Activated CD4-positive, alpha-beta T cell treated with anti-CD3 and anti-CD28 coated beads, Interleukin-2, amount 50 U/mL, for 16 hours (primary cell): Measurements from ENCODE around the gene HECW1.
"Not testable (repeated sequence)": the region's sequence is repeated elsewhere in the genome, so short reads cannot be mapped to it uniquely, and the experiment has no call there.

ENCODE experiments used
- DNase-seq: peaks from one replicate; pipeline ENCODE4 v3.0.0-alpha.2; 2020

The HECW1 gene

DNA sequence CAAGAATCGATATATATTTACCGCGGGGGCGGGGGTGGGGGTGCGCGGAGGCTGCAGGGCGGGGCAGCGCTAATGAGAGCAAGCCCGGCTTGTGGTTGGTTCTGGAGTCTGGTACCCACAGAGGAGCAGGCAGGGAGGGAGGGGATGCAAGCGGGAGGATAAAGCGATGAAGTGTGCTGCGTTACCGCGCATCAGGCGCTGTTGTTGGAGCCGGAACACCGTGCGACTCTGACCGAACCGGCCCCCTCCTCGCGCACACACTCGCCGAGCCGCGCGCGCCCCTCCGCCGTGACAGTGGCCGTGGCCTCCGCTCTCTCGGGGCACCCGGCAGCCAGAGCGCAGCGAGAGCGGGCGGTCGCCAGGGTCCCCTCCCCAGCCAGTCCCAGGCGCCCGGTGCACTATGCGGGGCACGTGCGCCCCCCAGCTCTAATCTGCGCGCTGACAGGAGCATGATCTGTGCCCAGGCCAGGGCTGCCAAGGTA lies at the start of gene HECW1:
TSS of gene HECW1 (plus strand) at position 189 of the 482 bp plus-strand sequence. CDS start 131,259 bp downstream, outside the sequence.
- no peak for DNase-seq

DNA sequence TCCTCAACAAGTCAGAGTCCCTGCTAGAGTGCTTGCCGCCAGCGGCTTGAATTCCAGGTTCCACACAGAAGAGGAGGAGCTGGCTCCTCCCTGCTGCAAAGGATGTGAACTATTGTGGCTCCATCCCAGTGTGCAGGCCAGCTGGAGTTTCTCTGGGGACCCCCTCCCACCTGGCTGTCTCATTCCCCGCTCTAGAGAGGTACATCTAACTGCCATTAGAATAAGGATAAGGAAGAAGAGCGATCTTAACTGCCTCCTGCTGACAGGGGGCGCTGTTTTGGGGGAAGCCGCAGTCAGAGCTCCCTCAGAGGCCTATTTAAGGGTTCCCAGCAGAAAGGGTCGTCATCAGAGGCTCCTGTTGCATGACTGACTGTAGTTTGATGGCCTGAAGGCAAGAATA lies 40.8 kb upstream of the HECW1 start:
- DNase-seq: peak; percentile 8

DNA sequence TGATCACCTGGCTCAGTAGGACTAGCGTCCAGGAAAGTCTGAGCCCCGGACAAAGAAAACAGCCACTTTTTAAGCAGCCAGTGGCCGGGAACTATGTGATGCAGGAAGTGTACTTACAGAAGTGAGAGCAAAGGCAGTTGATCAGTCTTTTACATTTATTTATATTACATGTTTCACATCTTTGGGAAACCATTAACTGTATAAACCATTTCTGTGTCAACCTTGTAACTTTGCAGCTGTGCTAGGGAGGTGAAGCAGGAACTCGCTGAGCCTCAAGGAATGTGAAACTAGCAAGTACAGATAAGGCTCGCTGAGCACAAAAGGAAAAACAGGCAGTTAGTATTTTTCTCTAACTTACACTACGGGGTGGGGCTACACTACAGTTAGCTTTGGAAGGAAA lies 39.9 kb upstream of the HECW1 start:
- DNase-seq: no peak

DNA sequence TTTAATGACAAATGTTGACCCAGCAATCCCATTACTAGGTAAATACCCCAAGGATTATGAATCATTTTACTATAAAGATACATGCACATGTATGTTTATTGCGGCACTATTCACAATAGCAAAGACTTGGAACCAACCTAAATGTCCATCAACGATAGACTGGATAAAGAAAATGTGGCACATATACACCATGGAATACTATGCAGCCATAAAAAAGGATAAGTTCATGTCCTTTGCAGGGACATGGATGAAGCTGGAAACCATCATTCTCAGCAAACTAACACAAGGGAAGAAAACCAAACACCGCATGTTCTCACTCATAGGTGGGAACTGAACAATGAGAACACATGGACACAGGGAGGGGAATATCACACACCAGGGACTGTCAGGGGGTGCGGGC lies 38.6 kb upstream of the HECW1 start:
- not testable (repeated sequence) for DNase-seq

DNA sequence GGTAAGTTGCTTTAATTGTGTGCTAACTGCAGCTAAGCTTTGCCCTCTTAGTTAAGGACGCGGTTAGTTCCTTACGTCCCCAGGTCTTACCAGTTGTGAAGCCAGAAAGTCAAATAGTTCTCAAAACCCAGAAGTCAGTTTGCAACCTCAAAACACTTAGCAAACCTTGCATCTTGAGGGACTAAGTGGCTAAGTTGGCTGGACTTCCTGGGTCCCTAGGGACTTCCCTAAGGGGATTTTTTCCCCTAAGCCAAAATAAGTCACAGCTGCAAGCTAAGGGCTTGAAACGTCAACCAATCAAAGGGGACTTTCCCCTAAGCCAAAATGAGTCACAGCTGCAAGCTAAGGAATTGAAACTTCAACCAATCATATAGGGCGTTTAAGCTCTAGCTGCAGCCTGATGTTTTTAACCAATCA lies 36.2 kb upstream of the HECW1 start:
- peak; percentile 60 for DNase-seq

DNA sequence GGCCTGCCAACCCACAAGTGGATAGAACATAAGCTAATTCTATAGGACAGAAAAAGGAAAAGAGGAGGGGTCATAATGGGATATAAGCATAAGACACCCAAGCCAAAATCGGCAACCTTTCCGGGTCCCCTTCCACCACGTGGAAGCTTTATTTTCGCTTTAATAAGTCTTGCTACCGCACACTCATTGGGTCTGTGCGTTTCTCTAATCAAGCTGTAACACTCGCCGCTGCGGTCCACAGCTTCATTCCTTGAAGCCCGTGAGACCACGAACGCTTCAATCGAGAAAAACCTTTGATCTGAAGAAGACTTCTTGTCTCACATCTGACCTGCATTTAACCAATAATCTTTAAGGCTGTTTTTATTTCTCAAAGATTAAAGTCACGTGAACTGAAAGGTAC lies 35.8 kb upstream of the HECW1 start:
- DNase-seq: no peak

DNA sequence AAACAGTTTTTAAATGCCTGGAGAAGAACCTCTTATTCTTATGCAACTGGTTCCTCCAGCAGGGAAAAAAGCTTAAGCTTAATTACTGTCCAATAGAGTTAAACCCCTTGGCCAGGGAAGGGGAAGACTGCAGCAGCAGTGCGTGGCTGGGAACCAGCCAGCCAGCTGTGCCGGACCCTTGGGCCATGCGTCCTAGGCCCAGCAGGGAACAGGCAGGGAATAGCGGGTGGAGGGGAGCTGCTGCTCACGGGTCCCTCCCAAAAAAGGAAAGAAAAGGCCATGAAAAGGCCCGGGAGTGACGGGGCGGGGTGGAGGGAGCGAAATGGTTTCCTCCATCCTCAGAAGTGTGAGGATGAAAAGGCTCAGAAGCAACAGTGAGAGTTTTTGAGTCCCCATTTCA lies 35.2 kb upstream of the HECW1 start:
- no peak for DNase-seq

DNA sequence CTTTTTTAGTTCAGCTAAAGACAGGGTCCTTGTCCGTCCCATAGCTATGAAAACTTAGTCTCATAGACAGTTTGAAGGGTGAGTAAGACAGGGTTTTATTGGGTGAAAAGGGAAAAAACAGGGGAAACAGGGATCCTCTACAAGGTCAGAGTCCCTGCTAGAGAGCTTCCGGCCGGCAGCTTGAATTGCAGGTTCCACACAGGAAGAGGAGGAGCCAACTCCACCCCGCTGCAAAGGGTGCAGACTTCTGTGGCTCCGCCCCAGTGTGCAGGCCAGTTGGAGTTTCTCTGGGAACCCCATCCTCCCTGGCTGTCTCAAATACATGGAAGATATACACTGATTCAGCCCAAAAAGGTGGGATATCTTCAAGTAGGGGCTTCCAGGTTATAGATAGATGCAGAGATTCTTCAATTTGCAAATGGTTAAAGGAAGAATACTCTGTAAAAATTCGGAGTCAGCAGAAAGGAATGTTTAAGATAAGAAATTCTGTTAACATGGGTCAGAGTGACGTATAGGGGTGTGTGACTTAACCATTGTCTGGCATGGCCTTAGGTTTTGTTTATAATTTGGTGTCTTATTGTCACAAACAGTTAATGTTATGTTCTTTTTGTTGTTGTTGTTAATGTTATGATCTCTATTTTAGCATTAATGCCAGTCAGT lies 34.6 kb upstream of the HECW1 start:
- no peak for DNase-seq

DNA sequence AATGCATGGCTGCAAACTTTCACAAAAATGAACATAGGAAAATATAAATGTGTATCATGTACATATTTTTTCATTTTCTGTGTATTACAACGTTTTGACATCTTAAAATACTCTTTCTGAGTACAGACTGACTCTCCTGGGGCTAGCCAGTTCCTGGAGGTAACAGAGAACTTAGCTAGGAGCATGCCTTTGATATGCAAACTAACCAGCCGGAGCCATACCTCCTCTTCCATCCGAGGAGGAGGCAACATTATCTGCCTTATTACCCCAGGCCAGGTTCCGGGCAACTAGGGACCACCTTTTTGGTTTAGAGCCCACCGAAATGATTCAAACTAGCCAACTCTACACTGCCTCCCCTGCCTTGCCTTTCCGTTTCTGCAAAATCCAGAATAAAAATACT lies 33.7 kb upstream of the HECW1 start:
- no peak for DNase-seq

DNA sequence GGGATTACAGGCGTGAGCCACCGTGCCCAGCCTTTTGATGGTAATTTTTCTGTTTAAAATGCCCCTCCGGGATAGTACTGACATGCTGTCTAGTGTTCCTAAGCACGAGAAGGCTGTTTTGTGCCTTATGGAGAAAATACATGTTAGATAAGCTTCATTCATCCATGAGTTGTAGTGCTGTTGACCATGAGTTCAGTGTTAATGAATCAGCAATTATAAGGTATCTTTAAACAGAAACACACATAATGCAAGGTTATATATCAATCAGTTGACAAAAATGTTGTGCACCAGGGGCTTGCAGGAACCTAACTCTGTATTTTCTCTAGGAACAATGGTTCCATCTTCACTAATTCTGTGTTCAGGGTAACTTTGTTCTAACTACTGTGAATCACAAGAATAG lies 30.8 kb upstream of the HECW1 start:
- DNase-seq: no peak

DNA sequence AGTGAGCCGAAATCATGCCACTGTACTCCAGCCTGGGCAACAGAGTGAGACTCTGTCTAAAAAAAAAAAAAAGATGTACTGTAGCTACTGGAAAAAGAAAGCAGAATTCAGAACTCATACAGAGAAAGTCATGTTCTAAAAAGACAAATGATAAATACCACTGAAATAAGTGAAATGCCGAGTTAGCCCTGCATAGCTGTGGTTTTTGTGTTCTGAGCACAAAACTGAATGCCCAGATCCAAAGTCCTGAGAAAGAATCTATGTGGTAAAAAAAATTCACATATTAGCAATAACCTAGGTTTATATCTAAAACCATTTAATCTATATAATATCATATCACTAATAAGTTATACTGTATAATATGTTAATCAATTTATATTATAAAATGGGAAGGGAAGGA lies 29.3 kb upstream of the HECW1 start:
- no peak for DNase-seq

DNA sequence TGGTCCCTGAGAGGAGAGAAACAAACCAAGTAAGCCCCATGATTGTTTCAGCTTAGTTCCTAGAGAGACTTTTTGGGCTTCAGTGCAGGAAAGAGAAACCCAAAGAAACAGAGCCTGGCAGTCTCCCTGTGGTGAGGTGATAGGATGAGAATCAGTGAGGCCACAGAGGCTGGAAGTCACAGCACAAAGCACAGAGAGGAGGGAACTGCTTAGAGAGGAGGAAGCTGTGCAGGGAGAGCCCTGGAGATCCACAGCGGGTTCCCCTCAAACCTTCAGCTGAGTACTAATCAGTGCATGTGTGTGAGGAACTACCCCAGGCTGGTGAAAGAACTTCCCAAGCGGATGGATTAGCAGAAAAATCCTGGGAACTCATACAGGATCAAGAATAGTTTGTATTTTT lies 27.4 kb upstream of the HECW1 start:
- DNase-seq: no peak

DNA sequence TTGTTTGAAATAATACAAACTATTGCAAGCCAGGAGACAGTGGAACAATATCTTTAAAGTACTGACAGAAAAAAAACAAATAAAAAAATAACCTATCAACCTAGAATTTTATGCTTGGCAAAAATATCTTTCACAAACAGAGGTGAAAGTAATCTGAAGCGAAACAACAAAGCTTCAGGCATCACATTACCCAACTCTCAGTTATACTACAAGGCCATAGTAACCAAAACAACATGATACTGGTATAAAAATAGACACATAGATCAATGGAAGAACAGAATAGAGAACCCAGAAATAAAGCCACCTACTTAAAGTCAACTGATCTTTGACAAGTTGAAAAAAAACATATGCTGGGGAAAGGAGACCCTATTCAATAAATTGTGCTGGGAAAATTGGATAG lies 26.5 kb upstream of the HECW1 start:
- no peak for DNase-seq

DNA sequence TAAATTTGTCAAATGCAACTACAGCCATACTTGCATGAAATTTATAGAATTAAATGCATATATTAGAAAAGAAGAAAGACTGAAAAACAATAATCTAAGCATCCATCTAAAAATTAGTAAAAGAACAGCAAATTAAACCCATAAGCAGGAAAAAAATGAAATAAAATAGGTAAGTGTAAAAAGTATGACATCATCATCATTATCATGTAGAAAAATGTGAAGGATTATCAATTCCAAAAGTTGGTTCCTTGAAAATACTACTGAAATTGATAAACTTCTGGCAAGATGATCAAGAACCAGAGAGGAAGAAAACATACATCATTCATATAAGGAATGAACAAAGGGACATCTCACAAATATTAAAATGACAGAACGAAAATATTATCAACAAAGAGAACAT lies 19.6 kb upstream of the HECW1 start:
- no peak for DNase-seq

DNA sequence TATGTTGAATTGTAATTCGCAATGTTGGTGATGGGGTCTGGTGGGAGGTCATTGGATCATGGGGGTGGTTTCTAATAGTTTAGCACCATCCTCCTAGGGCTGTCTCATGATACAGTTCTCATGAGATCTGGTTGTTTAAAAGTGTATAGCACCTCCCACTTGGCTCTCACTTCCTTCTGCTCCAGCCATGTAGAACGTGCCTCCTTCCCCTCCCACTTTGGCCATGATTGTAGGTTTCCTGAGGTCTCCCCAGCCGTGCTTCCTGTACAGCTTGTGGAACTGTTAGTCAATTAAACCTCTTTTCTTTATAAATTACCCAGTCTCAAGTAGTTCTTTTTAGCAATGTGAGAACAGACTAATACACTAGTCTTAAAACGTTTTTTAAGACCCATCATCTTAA lies 15.6 kb upstream of the HECW1 start:
- no peak for DNase-seq

DNA sequence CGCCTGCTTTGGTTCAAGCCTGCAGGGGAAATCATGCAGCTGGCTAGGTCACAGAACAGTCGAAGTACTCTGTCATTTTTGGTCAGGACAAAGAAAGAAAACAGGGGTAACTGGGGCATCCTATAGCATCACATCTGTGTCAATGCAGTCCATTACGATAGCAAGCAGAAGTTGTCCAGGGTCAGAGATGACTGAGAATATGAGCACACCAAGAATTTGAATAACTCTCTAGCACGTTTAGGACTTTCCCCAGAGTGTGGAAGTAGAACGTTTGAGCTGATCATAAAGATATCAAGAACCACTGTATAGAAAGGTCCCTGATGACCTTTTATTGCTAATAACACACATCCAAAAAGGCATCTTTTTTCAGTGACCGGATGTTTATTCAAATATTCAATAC lies 12.7 kb upstream of the HECW1 start:
- DNase-seq: no peak

DNA sequence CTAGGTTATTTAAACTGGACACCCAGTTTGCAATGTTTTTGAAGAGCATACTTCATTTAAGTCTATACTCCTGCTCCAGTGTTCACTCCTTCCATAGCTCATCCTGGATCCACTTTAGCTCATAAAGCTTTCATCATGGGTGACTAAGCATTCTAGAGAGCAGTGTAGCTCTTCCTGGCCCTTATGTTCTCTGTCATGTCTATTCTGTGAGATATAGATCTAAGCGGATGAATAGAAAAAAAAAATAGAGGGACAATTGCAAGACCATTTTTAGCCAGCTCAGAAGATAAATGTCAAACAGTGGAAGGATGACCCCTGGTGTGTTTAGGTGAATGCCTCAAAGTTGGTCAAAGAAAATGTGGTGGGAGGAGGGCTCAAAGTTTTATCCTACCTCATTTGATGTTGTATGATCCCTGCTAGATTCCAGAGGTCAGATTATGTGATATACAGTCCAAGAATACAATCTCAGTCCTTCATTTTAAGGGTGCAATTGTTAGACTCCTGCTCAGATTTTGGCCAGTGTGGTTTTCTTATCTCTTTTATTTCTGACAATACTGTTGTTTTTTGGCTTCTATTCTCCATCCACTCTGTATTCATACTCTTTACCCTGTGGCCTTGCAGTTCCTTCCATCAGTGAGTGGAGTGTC lies 7.5 kb upstream of the HECW1 start:
- no peak for DNase-seq

DNA sequence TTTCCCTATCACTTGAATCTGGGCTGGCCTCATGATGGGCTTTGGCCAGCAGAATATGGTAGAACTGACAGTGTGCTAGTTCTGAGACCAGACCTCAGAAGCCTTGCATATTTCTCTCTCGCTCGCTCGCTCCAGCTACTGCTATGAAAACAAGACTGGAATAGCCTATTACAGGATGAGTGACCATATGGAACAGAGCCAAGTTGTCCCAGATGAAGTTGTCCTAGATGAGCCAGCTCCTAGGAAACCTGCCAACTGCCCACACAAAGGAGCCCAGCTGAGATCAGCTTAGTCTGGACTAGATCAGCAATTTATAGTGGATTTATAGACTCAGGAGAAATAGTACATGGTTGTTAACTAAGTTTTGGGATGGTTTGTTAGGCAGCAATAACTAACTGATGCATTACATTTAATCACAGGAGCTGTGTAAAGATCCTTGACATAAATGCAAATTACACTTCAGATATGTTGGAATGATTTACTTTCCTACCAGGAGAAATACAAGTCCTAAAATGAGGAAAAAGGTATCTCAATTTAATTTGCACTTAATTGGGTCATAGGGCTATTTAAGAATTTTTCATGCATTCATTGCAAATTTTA lies 6.8 kb upstream of the HECW1 start:
- no peak for DNase-seq

DNA sequence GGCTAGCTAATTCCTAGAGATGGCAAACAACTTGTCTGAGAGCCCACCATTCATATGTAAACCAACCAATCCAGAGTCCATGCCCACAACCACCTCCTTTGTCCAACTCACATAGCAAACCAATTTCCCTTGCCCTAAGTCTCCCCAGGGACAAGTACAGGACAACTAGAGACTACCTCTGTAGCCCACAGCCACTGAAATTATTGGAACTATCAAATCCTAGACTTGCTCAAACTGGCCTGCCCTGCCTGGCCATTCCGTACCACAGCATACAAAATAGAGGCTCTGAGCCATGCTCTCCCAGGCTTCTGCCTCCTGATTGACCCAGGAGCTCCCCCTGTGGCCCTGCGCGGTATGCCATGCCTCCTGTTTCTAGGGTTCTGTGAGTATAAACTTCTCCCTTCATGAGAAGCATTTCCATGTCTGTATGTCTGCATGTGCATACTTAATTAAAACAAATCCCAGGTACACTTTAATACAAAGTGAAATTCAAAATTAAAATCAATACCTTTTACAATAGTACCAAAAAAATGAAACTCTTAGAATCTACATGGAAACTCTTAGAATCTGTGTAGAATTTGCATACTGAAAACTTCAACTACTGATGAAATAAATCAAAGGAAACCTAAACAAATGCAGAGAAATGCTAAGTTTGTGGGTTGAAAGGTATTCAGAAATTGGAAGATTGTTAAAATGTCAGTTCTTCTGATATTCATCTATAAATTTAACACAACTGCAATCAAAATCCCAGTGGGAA lies 4.0 kb upstream of the HECW1 start:
- DNase-seq: peak; percentile 58

DNA sequence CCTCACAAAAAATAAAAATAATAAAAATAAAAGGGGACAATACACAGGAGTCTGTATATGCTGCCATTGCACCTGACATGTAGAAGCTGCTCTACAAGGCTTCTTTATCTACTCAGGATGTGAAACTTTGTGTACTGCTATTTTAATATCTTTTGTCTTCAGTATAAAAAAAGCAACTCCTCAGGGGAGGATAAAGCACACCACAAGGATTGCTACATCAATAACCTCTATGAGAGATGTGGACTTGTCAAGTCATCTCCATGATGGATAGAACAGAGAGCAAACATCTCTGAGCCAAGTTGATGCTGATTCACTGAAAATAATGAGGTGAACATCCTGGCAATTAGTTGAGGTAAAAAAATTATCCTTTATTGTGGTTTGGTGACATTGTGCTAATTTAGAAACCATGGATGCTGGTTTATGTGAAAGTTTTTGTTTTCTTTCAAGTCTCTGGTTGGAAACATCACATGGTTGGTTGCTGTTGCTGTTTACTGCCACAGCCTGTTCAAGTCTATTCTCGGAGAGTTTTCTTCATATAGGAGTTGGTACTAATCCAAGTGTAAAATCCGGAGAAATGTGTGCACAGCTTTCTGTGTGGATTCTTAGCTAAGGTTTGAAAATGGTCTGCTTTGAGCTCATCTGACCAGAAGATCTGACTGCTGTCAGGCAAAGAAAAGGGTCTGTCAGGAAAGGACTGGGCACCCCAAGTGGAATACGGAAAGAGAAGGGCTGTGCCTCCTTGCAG lies 1.5 kb upstream of the HECW1 start:
- DNase-seq: no peak

DNA sequence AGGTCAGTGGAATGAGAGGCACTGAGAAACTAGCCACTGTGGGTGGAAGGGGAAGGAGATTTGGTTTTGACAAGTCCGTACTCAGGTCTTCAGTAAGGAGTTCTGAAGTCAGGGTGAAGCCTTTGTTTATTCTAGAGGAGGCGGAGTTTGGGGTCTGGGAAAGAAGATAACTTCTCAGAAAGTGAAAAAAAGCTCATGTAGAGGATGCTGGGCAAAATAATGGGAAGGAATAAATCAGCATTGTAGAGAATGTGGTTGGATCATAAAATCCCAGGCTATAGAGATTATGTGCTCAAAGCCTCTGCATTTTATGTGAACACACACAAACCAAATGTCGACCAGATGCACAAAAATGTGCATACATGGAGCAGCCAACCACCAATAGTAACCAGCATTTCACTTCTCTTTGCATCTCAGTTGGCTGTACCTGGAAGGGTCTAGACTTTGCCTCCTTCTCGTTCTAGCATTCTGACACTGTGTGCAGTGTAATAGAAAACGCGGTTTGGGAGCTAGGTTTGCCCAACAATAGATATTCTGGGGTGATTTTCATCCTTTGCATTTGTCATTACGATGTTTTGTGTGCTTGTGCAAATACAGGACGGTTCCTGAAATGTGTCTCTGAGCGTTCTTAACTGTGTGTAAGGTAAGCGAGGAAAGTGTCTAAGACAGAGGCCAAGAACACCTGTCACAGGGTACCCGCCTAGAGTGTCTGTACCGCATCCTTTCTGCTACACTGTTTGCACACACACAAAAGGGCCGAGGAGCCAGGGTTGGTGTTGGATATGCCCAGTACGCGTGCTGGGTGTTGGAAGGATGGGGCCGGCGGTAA lies 603 bp upstream of the HECW1 start:
- no peak for DNase-seq
